Calu3 (cell line): ENCODE data around the gene TENM4. TPM values are rescaled to one million over a fixed set of nuclear protein-coding genes. Genes with fewer than 3 reads are reported as not detected.

ENCODE experiments used
- BruUV-seq: library from RNA; stranded (reverse); fragments of 400-500 nt; replicated peaks from 2 replicates; lab custom pipeline; 2021; lab: Mats Ljungman, UMichigan
- CTCF ChIA-PET: fragments of 300-600 bp; sonication (Branson Sonifier 250); formaldehyde crosslinking; loops from one replicate; lab custom pipeline; 2022; ENCODE audit warnings: antibody characterized with exemption; lab: Charles Lee
- DNase-seq: peaks from one replicate; pipeline ENCODE4 v3.0.0; 2022
- H3K27ac Mint-ChIP-seq: one replicate; pipeline ENCODE4 v1.8.0; 2022; ENCODE audit warnings: mixed read lengths; ENCODE audit not compliant: unreplicated experiment
- H3K27me3 Mint-ChIP-seq: one replicate; pipeline ENCODE4 v1.8.0; 2022; ENCODE audit warnings: mixed read lengths; ENCODE audit not compliant: unreplicated experiment
- H3K36me3 Mint-ChIP-seq: one replicate; pipeline ENCODE4 v1.8.0; 2022; ENCODE audit warnings: mild to moderate bottlenecking, moderate library complexity, mixed read lengths; ENCODE audit not compliant: insufficient read depth, unreplicated experiment
- H3K4me1 Mint-ChIP-seq: one replicate; pipeline ENCODE4 v1.8.0; 2022; ENCODE audit warnings: mild to moderate bottlenecking, low read depth, mixed read lengths; ENCODE audit not compliant: unreplicated experiment
- H3K4me3 Mint-ChIP-seq: one replicate; pipeline ENCODE4 v1.8.0; 2022; ENCODE audit warnings: mild to moderate bottlenecking, low read depth, moderate library complexity, mixed read lengths; ENCODE audit not compliant: unreplicated experiment
- H3K9me3 Mint-ChIP-seq: one replicate; pipeline ENCODE4 v1.8.0; 2022; ENCODE audit warnings: low read depth, mixed read lengths; ENCODE audit not compliant: unreplicated experiment
- intact Hi-C: fragments of 100-400 bp; cut with micrococcal nuclease; formaldehyde crosslinking; loops from one replicate; pipeline ENCODE4 v1.10.0; 2022; ENCODE audit not compliant: unreplicated experiment
- total RNA-seq: library from RNA; stranded (reverse); gene quantifications from 2 replicates; pipeline ENCODE4 v1.2.3, GENCODE V29; 2022
- TF ChIP-seq, protein P1 (sequence below): fragments of 200-600 bp; IDR thresholded peaks from one replicate; pipeline ENCODE4 v1.8.0; 2022; ENCODE audit warnings: antibody characterized with exemption; ENCODE audit not compliant: unreplicated experiment

The TENM4 gene
- total RNA-seq, 1 experiment from 2014 or later = not detected

DNA sequence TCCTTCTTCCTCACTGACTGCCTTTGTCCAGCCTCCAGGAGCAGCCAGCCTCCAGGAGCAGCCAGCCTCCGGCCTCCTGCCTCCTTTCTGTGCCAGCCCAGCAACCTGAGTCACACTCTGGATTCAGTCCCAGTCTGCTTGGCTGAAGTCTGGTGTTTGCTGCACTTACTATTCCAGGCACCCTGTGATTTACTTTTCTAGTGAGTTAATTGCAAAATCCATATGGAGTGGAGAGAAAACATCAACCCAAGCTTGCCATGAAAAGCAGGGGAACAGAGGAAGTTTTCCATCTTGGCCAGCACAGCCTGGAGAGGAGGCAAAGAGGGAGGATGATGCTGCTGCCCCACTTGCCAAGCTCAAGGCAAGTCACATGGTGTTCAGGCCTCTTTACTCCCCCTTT lies 400.5 kb downstream of the TENM4 start:
- no peak overlapping the region for H3K4me3 Mint-ChIP-seq
- CTCF ChIA-PET = no interaction called here

DNA sequence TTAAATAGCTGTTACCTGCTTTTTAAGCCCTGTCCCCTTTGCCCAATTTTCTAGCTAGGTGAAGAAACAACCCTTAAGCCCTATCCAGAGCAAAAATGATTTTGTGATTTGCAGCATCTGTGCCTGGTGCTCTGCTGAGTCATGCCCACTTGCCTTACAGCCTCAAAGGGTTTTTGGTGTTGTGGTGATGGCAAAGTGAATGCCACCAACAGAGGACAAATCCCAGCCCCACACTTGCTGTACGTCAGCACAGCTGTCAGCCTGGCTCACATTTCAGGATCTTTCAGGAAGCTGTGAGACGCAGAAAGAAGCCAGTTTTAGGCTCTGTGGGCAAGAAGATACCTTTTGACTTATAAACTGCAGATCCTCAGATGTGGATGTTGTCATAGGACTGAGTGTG lies 401.7 kb downstream of the TENM4 start:
- intact Hi-C loops = no loop called here
- BruUV-seq = no TSS peak
- Mint-ChIP-seq H3K9me3 (no peaks in the 10 kb centered on the region), H3K4me1 (no peaks in the 10 kb centered on the region), H3K27ac (no peak overlapping the region), H3K36me3 (no peaks in the 10 kb centered on the region), H3K4me3 (no peak overlapping the region), H3K27me3 (peaks cover 82% of the 10 kb centered on the region)
- TF ChIP-seq, protein P1, sequence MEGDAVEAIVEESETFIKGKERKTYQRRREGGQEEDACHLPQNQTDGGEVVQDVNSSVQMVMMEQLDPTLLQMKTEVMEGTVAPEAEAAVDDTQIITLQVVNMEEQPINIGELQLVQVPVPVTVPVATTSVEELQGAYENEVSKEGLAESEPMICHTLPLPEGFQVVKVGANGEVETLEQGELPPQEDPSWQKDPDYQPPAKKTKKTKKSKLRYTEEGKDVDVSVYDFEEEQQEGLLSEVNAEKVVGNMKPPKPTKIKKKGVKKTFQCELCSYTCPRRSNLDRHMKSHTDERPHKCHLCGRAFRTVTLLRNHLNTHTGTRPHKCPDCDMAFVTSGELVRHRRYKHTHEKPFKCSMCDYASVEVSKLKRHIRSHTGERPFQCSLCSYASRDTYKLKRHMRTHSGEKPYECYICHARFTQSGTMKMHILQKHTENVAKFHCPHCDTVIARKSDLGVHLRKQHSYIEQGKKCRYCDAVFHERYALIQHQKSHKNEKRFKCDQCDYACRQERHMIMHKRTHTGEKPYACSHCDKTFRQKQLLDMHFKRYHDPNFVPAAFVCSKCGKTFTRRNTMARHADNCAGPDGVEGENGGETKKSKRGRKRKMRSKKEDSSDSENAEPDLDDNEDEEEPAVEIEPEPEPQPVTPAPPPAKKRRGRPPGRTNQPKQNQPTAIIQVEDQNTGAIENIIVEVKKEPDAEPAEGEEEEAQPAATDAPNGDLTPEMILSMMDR = no peak
- CTCF ChIA-PET = interaction anchor here (0.7 to 1.7 kb wide), 2 partner anchors 8 to 398 kb away, joined by 3 to 4 read pairs; no protein-coding TSS in a partner anchor
- no peak for DNase-seq

More for the DNA sequence above, 400.5 kb downstream of the TENM4 start:
- Mint-ChIP-seq H3K9me3 (no peaks in the 10 kb centered on the region), H3K4me1 (no peaks in the 10 kb centered on the region), H3K27ac (no peak overlapping the region), H3K36me3 (no peaks in the 10 kb centered on the region), H3K27me3 (peaks cover 89% of the 10 kb centered on the region)
- BruUV-seq = no TSS peak
- no peak for DNase-seq
- TF ChIP-seq, protein P1 = no peak
- intact Hi-C loops = no loop called here

DNA sequence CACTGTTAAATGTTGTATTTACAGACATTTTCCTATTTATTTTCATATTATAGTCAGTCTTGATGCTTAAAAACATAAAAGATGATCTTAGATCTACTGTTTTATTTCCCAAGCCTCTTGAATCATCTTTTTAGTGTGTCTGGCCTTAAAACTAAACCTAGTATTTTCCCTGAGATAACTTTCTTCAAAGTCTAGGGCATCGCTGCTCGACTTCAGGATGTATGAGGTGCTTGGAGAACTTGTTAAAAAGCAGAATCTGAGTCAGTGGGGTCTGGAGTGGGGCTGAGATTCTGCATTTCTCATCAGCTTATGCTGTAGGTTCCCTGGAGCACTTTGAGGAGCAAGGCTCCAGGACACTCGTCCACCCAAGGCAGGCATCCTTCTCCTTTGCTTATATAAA lies 404.9 kb downstream of the TENM4 start:
- Mint-ChIP-seq H3K27ac (no peak overlapping the region), H3K36me3 (no peaks in the 10 kb centered on the region), H3K9me3 (no peaks in the 10 kb centered on the region), H3K4me3 (no peak overlapping the region), H3K27me3 (peaks cover 70% of the 10 kb centered on the region), H3K4me1 (no peaks in the 10 kb centered on the region)
- no TSS peak for BruUV-seq
- no peak for DNase-seq
- CTCF ChIA-PET = no interaction called here
- TF ChIP-seq, protein P1 = no peak
- intact Hi-C loops = no loop called here

DNA sequence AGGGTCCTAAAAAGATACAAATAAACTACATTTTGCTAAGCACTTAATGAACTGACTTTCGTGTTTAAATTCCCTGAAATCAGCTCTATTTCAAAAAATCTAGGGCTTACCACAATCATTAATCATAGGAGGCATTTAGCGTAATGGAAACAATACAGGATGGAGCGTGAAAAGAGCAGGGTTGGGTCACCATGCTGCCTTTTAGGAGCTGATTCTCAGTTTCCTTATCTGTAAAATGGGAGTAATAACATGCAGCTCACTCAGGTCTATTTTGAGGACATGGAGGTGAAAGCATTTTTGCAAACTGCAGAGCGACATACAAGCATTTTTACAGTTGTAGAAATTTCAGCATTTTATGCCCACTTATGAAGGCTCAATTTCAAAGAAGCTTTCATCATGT lies 407.0 kb downstream of the TENM4 start:
- Mint-ChIP-seq H3K27me3 (peaks cover 70% of the 10 kb centered on the region), H3K4me1 (no peaks in the 10 kb centered on the region), H3K27ac (no peak overlapping the region), H3K4me3 (no peak overlapping the region), H3K9me3 (no peaks in the 10 kb centered on the region), H3K36me3 (no peaks in the 10 kb centered on the region)
- TF ChIP-seq, protein P1 = no peak
- CTCF ChIA-PET = no interaction called here
- intact Hi-C loops = no loop called here
- DNase-seq = no peak
- BruUV-seq = no TSS peak
